Activated gamma-delta T cell treated with Interleukin-2 at 50 U/mL for 16 hours (primary cell): ENCODE data around the gene NEK5.
A peak's percentile ranks its signal among the peaks of the same experiment; 100 is the strongest.
"Not testable (repeated sequence)": the region's sequence is repeated elsewhere in the genome, so short reads cannot be mapped to it uniquely, and the experiment has no call there.

Experiments
- DNase-seq: peaks from one replicate; pipeline ENCODE4 v3.0.0-alpha.2; 2020

Gene NEK5, protein sequence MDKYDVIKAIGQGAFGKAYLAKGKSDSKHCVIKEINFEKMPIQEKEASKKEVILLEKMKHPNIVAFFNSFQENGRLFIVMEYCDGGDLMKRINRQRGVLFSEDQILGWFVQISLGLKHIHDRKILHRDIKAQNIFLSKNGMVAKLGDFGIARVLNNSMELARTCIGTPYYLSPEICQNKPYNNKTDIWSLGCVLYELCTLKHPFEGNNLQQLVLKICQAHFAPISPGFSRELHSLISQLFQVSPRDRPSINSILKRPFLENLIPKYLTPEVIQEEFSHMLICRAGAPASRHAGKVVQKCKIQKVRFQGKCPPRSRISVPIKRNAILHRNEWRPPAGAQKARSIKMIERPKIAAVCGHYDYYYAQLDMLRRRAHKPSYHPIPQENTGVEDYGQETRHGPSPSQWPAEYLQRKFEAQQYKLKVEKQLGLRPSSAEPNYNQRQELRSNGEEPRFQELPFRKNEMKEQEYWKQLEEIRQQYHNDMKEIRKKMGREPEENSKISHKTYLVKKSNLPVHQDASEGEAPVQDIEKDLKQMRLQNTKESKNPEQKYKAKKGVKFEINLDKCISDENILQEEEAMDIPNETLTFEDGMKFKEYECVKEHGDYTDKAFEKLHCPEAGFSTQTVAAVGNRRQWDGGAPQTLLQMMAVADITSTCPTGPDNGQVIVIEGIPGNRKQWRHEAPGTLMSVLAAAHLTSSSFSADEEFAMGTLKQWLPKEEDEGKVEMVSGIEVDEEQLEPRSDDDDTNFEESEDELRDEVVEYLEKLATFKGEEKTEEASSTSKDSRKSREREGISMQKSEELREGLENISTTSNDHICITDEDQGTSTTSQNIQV

DNA sequence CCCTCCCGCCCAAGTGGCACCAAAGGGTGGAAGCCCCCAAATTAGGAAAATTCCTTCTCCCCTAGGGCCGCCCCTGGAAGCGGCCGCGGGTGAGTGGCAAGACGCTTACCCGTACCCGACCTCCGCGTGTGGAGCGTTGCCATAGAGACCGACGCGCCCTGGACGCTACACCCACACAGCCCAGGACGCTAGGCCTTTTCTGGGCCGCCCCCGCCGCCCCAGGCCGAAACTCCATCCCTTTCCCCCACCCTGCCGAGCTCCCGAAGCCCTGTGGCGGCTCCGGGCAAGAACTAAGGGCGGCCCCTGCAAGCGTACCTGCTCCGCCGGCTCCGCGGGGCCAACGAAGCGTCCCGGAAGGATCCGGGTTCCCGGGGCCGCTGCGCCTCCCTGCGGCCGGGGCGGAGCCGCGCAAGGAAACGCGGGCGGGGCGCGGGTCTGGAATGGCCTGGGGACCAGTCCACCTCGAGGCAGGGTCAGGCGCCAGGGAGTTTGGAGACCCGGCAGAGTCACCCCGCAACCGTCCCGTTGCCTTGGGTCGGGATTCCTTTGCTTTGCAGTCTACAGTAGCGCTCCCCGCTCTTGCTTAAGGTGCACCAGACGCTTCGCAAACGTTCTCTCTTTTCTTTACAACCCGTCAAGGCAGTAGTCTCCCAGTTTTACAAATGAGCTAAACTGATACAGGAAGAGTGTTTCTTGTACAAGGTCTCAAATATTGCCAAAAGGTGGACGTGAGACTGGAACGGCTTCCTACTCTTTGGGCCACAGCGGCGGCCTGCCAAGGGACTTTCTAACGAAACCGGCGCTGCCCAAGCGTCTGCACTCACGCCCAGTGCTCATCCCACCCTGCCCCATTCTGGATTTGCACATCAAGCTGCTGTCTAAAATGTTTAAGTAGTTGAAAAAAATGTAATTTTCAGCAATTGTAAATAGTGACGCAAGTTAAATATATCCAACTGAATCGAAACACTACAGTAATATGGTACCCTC lies at the start of gene NEK5:
TSS of gene NEK5 (minus strand) at position 360 of the 987 bp plus-strand sequence. CDS start 1,591 bp downstream, outside the sequence.
- peak; percentile 41 for DNase-seq

DNA sequence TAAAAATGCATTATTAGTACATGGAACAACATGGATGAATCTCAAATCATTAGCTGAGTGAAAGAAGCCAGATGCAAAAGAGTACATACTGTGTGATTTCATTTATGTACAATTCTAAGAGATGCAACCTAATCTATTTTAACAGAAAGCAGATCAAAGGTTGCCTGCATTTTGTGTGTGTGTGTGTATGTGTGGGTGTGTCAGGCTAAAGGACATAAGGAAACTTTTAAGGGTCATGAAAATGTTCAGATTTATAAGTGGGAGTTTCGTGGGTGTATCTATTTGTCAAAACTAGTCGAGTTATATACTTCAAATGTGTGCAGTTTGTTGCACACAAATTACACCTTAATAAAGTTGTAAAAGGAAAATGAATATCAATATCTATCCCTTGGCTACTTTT lies 48.4 kb upstream of the NEK5 start:
- no peak for DNase-seq

DNA sequence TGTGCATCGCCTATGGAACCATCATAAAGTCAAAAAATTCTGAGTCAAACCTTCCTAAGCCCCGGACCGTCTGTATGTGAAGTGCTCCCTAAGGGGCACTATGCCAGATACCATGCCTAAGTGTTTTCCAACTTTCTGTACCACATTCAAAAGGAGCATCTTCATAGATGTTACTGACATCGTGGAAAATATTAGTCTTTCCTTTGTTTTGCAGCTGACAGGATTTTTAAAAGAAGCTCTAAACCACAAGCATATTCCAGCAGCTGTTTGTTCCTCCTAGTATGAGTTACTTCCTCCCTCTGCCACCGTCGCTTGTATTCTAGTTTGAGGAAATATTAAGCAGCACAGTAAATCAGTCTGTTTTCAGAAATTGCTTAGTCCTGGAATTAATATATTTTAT lies 45.1 kb upstream of the NEK5 start:
- not testable (repeated sequence) for DNase-seq

DNA sequence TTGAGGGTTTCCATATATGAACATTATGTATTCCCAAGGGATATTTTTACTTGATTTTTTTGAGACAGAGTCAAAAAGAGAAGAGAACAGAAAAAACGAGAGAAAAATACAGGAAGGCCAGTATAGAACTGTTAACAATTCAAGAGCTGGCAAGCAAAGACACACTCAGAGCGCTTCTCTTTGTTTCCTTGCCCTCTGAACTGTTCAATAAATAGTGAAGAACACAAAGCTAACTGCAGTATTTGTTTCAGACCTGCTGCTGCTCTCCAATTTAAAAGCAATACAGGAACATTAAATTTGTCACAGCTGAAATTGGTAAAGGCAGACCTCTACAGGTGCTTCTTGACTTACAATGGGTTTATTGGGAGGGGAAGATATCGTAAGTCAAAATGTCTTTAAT lies 44.5 kb upstream of the NEK5 start:
- no peak for DNase-seq

DNA sequence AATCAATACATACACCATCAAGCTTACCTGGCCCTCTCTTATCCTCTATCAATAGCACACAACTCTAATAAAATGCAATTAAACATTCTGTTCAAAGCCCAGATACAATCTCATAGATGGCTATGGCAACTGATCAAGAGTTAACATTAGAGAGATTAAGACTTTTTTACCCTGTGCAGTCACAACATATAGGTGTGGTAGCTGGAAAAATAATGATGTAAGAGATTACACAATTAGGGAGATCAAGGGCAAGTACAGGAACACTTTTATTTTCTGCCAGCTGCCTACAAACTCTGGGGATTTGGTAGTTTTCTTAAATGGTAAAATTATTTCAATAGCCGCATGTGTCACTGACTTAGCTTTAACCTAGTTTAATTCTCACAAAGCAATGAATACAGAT lies 42.8 kb upstream of the NEK5 start:
- not testable (repeated sequence) for DNase-seq

DNA sequence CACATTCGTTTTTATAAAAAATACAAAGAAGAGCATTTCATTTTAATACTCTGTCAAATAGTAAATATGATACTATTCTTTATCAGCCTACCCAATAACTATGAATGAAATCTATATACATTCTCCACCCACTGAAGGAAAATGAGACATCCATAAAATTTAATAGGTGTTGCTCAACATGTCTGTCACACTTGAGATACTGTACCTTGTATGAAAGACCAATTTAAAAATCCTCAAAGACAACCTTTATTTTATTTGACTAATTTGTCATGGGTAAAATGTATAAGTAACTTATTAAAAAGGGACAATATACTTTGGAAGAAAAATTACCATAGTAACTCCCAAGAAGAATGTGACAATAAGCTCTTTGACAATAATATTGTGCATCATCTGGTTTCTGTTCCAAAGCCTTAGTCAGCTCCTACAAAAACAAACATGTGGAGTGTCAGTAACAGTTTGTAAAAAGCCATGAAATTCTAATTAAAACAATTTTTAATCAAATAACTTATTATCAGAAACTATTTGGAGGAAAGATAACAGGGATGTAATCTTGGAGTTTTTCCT lies 42.0 kb upstream of the NEK5 start:
- not testable (repeated sequence) for DNase-seq

DNA sequence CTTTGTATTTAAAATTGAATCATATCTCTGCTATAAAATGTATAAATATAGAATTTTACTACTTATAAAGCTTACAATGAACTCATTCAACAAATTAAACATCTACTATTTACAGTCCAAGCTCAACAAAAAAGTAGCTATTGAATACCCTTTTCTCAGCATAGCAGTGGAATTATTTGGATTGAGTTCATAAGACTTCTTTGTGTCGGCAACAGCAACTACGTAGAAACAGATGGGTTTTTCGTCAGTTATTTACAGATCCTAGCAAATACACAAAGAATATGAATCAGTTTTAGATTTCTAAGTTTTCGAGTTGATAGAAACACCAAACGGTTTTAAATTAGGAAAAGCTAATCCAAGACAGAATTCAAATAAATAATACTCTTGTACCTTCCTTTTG lies 41.0 kb upstream of the NEK5 start:
- DNase-seq = no peak

DNA sequence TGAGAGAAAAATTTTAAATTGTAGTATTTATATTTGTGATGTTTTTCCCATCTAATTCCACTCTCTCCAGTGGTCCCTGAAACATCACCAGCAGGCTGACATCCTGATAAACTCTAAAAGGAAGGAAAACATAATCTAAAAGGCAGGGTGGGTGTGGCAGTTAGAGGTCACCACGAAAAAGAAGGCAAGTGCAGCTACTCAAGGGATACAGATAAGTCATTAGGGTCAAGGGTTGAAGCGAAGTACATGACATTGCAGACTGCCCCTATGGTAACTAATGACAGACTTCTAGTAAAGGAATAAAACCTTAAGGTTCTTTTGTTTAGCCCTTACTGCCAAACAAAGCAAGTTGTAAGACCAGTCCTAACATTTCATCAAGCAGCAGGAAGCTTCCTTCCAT lies 36.5 kb upstream of the NEK5 start:
- DNase-seq = no peak

DNA sequence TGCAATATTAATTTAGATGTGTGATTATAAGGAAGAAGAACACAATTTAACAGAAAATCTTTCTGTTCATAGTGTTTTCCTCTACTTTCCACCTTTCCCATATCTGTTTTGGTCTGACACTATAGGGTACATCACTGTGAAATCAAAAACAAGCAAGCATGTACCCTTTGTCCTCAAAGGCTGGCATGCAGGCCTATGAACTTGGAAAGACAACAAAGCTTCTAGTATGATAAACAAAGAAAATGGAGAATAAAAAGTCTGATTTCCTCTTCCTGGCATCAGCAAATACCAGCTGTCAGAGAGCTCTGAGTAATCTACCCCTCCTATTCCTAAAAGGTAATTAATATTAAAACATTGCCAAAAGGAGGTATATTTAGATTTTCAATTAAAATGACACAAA lies 36.1 kb upstream of the NEK5 start:
- DNase-seq = no peak

DNA sequence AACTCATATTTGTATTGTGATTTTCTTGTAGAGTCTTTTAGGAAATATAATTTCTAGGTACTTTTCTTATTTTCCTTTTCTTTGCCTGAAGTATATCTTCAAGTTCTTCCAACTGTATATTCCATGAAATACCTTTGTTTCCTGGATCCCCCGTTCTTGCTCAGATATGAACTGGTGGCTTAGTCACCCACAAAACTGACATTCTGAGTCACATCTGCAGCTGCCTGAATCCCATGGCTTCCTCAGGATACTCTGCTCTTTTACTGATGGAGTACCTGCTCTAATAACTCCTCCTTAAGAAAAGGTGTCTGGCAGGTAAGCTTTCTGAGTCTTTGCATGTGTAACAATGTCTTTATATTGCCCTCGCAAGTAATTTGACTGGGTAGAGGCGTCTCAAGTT lies 35.0 kb upstream of the NEK5 start:
- not testable (repeated sequence) for DNase-seq

DNA sequence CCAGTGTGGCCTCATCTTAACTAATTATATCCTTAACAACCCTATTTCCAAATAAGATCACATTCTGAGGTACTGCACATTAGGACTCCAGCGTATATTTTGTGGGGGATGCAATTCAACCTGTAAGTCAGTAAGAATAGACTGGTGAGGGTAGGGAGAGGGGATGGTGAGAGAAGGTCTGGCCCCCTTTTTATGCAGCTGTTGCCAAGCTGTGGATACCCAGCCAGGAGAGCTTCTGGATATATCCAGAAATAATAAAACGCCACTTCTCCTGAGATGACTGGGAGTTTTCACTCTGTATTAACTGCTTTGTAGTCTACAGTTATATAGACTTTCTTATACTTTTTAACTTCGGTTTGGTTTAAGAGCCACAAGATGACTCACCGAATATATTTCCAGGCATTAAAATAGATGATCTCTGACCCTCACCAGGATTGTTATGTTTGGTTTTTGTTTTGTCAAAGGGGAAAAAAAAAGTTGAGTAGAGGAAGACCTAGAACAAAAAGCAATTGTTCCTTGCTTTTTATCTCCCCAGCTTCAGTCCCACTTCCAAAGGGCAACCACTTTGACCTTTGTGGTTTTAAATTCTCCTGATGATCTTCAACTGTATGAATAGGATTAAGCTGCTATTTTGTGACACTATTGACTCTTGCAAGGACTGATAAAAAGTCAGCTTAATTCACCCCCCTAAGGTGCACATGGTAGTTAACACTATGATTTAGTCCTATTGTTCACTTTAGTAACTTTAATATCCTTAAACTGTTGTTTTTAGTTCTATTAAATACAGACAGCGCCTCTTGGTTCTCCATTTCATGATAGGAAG lies 33.6 kb upstream of the NEK5 start:
- no peak for DNase-seq

DNA sequence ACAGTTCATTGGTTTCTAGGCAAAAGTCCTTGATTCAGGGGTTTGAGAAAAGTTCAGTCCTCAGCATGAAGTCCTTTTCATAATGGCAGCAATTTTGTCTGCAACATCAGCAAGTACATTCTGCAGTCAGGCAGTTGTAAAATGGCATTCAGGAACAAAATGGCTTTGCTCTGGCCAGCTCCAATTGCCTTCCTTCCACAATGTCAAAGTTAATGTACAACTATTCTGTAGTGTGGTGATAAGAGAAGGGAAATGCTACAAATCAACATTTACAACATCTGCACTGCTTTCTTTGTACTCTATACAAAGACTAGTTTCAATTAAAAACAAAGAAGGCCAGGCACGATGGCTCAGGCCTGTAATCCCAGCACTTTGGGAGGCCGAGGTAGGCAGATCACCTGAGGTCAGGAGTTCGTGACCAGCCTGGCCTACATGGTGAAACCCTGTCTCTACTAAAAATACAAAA lies 32.3 kb upstream of the NEK5 start:
- DNase-seq = no peak

DNA sequence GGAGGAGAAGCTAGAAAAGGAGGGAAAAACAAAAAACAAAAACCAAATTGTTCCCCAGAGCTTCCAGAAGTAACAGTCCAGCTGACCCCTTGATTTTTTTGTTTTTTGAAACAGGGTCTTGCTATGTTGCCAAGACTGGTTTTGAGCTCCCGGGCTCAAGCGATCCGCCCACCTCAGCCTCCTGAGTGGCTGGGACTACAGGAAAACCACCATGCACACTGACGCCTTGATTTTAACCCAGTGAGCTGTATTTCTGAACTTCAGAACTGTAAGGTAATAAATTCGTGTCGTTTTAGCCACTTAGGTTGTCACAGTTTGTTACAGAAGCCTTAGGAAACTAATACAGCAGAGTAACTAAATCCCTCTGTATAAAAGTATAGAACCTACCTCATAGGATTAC lies 31.6 kb upstream of the NEK5 start:
- DNase-seq = no peak

DNA sequence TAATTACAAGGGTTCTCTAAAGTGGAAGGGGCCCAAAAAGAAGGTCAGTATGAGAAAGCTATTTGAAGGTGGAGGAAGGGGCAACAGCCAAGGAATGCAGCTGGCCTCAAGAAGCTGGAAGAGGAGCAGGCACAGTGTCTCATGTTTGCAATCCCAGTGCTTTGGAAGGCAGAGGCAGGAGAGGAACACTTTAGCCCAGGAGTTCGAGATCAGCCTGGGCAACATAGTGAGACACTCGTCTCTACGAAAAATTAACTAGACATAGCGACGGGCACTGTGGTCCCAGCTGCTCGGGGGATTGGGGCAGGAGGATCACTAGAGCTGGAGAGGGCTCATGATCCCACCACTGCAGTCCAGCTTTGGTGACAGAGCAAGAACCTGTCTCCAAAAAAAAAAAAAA lies 31.2 kb upstream of the NEK5 start:
- no peak for DNase-seq

DNA sequence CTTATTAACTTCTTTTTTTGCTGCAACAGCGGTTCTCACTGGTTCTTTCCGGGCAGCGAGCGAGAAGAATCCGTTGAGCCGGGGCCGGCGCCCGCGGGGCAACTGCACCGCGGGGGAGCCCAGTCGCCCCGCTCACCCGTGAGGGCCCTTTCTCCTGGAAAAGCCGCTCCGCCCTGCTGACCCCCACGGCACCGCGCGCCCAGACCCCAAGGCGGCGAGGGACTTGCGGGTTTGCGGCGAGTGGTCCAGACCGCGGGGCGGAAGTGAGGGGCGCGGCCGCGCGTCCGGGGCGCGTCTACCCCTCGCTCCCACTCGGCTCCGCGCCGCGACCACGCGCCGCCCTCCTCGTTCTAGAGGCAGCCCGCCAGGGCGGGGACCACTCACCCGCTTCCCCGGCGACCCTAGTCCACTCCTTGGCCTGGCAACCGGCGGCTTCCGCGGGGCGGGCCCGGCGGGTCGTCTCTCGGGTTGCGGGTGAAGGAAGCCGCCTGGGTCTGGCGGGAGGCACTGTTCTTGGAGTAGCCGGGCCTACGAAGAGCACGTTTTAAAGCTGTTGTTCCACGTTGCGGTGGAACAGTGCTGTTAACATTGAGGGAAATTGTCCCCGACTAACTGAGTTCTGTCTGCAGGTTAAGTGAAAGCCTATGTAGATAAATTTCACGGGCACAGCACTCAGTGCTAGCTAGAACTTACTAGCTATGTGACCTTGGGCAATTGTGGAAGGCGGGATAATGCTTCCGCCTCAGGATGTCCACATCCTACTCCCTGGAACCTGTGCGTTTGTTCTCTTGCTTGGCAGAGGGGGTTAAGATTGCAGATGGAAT lies 30.5 kb upstream of the NEK5 start, which contains the start of gene NEK3:
TSS of gene NEK3 (minus strand) at position 439 of the 824 bp plus-strand sequence. CDS start 3,406 bp downstream, outside the sequence.
- DNase-seq = peak; percentile 52

DNA sequence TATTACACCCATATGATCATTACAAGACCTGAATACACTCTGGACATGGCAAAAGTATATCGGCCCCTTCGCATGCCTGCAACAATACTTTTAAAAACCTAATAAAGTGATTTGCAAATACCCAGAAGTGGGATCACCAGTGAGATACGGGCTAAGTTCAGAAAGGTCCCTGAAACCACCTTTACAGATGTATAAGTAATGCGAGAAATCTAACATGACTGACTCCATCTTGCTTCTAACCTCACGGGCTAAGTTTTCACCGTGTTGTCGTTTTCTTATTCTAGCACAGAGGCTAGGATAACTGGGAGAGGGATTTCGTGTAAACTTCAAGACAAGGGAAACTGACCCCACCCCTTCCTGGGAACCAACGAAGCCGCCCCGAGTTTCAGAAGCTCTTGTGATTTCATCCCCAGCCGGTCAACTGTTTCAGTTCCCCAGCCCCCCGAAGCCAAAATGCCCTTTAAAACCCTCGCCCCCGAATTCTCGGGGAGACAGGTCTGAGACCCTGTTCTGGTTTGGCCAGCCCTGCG lies 29.8 kb upstream of the NEK5 start:
- no peak for DNase-seq

DNA sequence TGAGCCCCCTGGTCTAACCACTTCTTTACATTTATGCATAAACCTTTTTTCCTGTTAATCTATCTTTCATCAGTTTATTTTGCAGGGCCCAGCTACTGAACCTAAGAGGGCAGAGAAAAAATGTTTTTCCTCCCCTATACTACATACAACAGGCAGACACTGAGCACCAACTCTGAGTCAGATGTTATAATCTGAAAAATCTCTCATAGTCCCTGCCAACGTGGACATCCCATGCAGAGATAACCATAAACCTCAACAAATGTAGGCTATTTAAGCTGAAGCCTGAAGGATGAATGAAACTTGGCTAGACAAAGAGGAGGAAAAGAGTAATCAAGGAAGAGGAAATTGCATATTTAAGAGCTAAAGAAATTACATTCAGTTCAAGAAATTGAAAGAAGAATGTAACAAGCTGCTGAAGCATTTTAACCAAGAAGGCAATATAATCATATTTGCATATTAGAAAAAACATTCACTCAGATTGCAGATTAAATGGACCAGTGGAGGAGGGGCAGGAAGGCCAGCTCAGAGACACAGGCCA lies 27.9 kb upstream of the NEK5 start:
- no peak for DNase-seq

DNA sequence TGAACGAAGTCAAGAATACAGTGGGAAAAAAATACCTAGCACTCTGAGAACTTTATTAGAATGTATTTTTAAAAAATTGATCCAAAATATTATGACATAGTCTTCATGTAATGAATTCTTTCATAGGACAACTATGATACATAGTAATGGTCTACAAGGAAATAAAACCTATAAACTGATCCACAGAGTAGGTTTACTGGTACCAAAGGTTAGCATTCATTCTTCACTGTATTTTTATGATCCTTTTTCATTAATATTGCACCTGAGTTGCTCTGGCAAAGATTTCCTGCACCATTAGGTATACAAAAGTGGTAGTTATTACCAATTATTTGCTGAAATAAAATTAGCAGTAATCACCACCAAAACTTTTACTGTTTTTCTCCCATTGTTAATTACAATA lies 26.3 kb upstream of the NEK5 start:
- no peak for DNase-seq

DNA sequence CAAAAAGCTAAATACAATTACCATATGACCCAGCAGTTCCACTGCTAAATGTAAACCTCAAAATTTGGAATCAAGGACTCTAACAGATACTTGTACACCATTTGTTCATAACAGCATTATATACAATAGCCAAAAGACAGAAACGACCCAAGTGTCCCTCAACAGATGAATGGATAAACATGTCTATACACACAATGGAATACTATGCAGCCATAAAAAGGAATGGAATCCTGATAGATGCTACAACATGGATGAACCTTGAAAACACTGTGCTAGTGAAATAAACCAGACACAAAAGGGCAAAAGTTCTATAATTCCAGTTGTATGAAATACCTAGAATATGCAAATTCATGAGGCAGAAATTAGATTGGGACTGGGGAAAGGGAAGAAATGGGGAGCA lies 18.4 kb upstream of the NEK5 start:
- no peak for DNase-seq

DNA sequence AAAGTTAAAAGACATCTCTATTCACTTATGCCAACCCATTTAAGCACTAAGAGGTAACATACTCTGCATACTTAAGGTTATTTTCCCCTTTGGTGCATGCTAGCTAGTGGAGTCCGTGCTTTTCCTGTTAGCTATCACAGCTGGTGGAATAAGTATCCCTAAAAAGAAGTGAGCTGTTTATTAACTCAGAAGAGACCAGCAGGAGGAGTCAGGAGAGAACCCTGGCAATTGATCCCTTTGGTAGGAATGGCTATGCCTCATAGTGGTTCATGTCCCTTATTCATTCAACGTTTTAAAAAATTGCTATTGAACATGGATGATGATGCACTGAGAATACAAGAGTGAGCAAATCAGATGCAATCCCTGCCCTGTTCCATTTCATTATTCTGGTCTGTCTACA lies 12.4 kb upstream of the NEK5 start:
- DNase-seq = no peak
